Fibroblast of mammary gland (primary cell): ENCODE measurements around the gene CLRN3.

Experiments
- DNase-seq: peaks from one replicate; pipeline ENCODE4 v3.0.0-alpha.2; 2010; ENCODE audit warnings: low read depth
- H3K4me3 ChIP-seq: 2 replicates; pipeline ENCODE4 v1.5.1; 2011; ENCODE audit warnings: low read depth, mild to moderate bottlenecking, low read length, moderate library complexity; ENCODE audit not compliant: control insufficient read depth
- CTCF ChIP-seq: conservative IDR thresholded peaks from 2 replicates; pipeline ENCODE4 v1.5.1; 2011; ENCODE audit warnings: low read depth, low read length, inconsistent platforms; ENCODE audit not compliant: control insufficient read depth, insufficient read depth

CLRN3 gene

GRCh38 chr10:127934383-127934782, 41.6 kb upstream of the CLRN3 start:
- DNase-seq: no peak
- no peak overlapping the region for H3K4me3 ChIP-seq
- TF ChIP-seq CTCF: no peak

GRCh38 chr10:127933271-127933670, 40.5 kb upstream of the CLRN3 start:
- H3K4me3 ChIP-seq: no peak overlapping the region
- no peak for DNase-seq
- TF ChIP-seq CTCF: no peak

- DNase-seq: no peak
- no peak overlapping the region for H3K4me3 ChIP-seq
- TF ChIP-seq CTCF: no peak
Measured at GRCh38 chr10:127932521-127933270, 40.0 kb upstream of the CLRN3 start.

GRCh38 chr10:127928021-127928806, 35.5 kb upstream of the CLRN3 start:
- H3K4me3 ChIP-seq: no peak overlapping the region
- peak; percentile 89 for DNase-seq
- no peak for TF ChIP-seq CTCF

- no peak for TF ChIP-seq CTCF
- no peak overlapping the region for H3K4me3 ChIP-seq
- no peak for DNase-seq
Measured at GRCh38 chr10:127926455-127926854, 33.7 kb upstream of the CLRN3 start.

GRCh38 chr10:127925471-127926207, 32.9 kb upstream of the CLRN3 start:
- no peak for DNase-seq
- H3K4me3 ChIP-seq: no peak overlapping the region
- no peak for TF ChIP-seq CTCF
